ENCODE results near the gene MDFIC2. TPM values are rescaled to one million over a fixed set of nuclear protein-coding genes. Genes with fewer than 3 reads are reported as not detected.

Gene MDFIC2
- total and polyA plus RNA-seq, 7 donors = not detected

DNA sequence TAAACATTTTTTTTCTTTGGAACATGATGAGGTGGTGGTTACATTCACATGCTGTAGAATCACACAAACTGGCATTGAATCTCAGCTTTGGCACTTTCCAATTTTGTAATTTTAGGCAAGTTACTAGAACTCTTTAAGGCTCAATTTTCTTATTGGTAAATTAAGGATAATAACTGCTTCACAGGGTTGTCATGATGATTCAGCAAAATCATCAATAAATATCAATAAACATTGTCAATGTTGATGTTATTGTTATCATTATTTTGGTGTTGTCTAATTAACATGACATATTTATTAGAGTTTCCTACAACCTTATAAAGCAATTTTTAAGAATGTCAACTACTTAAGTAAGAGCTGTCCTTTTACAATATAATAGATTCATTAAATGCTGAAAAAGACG lies 1.6 kb downstream of the MDFIC2 start:
- H3K27me3 ChIP-seq = no peaks in the 10 kb centered on the region
- no peak overlapping the region for H3K4me3 ChIP-seq
- no peaks in the 10 kb centered on the region for H3K36me3 ChIP-seq
- H3K9me3 ChIP-seq = no peaks in the 10 kb centered on the region
- intact Hi-C loops (cut with DNase I) = no loop called here
- H3K27ac ChIP-seq = no peak overlapping the region
- WGBS, 2 donors = 96 to 99% methylated on average over 1 of the region's 1 CpG
- H3K4me1 ChIP-seq = peaks cover 0 to 13% (median 8%) of the 10 kb centered on the region in 4 donors
- no peak for TF ChIP-seq EP300 (IDR thresholded peaks at IDR 0.05)
- no peak for TF ChIP-seq POLR2A (IDR thresholded peaks at IDR 0.05)
- TF ChIP-seq, protein P1, sequence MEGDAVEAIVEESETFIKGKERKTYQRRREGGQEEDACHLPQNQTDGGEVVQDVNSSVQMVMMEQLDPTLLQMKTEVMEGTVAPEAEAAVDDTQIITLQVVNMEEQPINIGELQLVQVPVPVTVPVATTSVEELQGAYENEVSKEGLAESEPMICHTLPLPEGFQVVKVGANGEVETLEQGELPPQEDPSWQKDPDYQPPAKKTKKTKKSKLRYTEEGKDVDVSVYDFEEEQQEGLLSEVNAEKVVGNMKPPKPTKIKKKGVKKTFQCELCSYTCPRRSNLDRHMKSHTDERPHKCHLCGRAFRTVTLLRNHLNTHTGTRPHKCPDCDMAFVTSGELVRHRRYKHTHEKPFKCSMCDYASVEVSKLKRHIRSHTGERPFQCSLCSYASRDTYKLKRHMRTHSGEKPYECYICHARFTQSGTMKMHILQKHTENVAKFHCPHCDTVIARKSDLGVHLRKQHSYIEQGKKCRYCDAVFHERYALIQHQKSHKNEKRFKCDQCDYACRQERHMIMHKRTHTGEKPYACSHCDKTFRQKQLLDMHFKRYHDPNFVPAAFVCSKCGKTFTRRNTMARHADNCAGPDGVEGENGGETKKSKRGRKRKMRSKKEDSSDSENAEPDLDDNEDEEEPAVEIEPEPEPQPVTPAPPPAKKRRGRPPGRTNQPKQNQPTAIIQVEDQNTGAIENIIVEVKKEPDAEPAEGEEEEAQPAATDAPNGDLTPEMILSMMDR (IDR thresholded peaks at IDR 0.05) = no peak
- no peak for TF ChIP-seq POLR2AphosphoS5 (IDR thresholded peaks at IDR 0.05)
- DNase-seq = no peak

DNA sequence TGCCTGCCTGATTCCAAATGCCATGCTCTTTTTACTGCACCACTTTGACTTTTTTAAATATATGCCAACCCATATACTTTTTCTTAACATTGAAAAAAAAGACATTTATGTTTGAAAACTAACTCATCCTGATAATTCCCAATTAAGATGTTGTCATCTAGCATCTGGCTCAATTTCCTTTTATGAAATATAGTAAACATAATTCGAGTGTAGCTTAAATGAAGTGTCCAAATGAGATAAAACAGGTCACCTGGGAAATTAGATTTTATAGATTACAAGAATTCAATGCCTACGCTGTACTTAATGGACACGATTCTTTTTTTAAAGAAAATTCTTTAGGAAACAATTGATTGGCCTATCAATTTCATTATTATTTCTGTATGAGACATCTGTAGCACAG lies 2.8 kb downstream of the MDFIC2 start:
- Histone ChIP-seq H3K27ac (no peak overlapping the region), H3K27me3 (no peaks in the 10 kb centered on the region), H3K4me1 (peaks cover 0 to 13% (median 8%) of the 10 kb centered on the region in 4 donors), H3K4me3 (no peak overlapping the region), H3K9me3 (no peaks in the 10 kb centered on the region), H3K36me3 (no peaks in the 10 kb centered on the region)
- no peak for DNase-seq
- WGBS, 2 donors = 60 to 73% methylated on average over 3 of the region's 3 CpGs
- intact Hi-C loops (cut with DNase I) = no loop called here
- TF ChIP-seq POLR2A (IDR thresholded peaks at IDR 0.05) (no peak), EP300 (IDR thresholded peaks at IDR 0.05) (no peak), POLR2AphosphoS5 (IDR thresholded peaks at IDR 0.05) (no peak)
- TF ChIP-seq, protein P1 (IDR thresholded peaks at IDR 0.05) = no peak

DNA sequence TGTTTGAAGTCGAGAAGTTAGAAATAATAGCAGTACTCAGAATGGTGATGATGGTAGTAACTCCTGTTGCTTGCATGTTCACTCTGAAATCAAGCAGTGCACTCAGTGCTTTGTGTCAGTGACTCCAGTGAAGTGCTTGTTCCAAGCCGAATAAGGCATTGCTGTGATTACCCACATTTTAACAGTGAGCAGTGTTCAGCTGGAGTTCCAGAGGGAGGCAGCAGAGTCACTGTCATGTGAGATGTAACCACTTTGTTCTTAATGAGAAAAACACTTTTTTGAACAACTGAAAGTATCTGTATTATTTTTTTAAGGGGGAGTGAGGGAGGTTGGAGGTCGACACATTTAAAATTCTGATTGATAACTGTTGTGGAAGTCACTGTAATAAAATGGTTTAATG lies 3.7 kb downstream of the MDFIC2 start:
- no peak overlapping the region for H3K27ac ChIP-seq
- WGBS, 2 donors = 48 to 54% methylated on average over 3 of the region's 3 CpGs

DNA sequence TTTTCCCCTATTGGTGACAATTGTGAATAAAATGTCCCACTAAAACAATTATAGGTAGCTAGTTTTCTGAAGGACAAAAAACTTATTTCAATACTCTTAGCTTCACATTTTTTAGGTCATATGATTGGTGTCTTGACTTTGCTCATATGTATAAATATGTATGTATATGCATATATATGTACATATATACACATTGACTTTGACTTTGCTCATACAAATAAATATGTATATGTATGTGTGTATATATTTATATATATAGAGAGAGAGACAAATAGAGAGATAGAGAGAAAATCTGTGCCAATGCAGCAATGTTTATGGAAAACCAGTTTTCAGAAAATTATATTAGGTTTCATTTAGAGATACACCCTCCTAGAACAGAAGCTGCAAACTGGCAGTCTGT lies 5.7 kb downstream of the MDFIC2 start:
- TF ChIP-seq POLR2A (IDR thresholded peaks at IDR 0.05) = no peak
- TF ChIP-seq EP300 (IDR thresholded peaks at IDR 0.05) = no peak
- TF ChIP-seq, protein P1 (IDR thresholded peaks at IDR 0.05) = no peak
- TF ChIP-seq POLR2AphosphoS5 (IDR thresholded peaks at IDR 0.05) = no peak
- H3K4me1 ChIP-seq = peaks cover 0 to 13% (median 8%) of the 10 kb centered on the region in 4 donors
- no peak for DNase-seq
- no peaks in the 10 kb centered on the region for H3K27me3 ChIP-seq
- no peak overlapping the region for H3K4me3 ChIP-seq
- intact Hi-C loops (cut with DNase I) = no loop called here
- H3K9me3 ChIP-seq = no peaks in the 10 kb centered on the region
- H3K27ac ChIP-seq = no peak overlapping the region
- no peaks in the 10 kb centered on the region for H3K36me3 ChIP-seq

More for the DNA sequence above, 3.7 kb downstream of the MDFIC2 start:
- Histone ChIP-seq H3K27me3 (no peaks in the 10 kb centered on the region), H3K4me1 (peaks cover 0 to 13% (median 8%) of the 10 kb centered on the region in 4 donors), H3K4me3 (no peak overlapping the region), H3K36me3 (no peaks in the 10 kb centered on the region), H3K9me3 (no peaks in the 10 kb centered on the region)
- no peak for TF ChIP-seq POLR2A (IDR thresholded peaks at IDR 0.05)
- TF ChIP-seq, protein P1 (IDR thresholded peaks at IDR 0.05) = no peak
- no peak for TF ChIP-seq POLR2AphosphoS5 (IDR thresholded peaks at IDR 0.05)
- intact Hi-C loops (cut with DNase I) = no loop called here
- no peak for DNase-seq

DNA sequence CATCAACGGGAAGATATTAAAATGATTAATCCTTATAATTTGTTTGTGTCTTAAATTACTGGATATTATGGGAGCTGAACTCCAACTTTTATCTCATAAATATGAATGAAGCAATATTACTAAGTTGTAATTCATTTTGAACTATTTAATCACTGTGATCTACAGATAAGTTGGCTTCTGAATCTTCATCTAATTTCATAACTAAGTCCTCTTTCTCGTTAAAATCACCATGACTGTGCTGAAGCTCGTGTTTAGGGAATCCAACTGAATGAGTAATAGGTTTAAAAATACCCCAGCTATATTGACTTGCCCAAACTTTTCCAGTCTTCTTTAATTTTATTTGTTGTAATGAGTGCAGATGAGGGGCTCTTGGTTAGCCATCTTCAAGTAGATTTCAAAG lies 14.1 kb downstream of the MDFIC2 start:
- Histone ChIP-seq H3K36me3 (no peaks in the 10 kb centered on the region), H3K27ac (no peak overlapping the region), H3K9me3 (no peaks in the 10 kb centered on the region), H3K4me3 (no peak overlapping the region), H3K27me3 (no peaks in the 10 kb centered on the region), H3K4me1 (no peaks in the 10 kb centered on the region)
- no peak for DNase-seq
- intact Hi-C loops (cut with DNase I) = no loop called here
- 63 to 69% methylated on average over 3 of the region's 3 CpGs for WGBS, 2 donors
- no peak for TF ChIP-seq POLR2A (IDR thresholded peaks at IDR 0.05)
- no peak for TF ChIP-seq POLR2AphosphoS5 (IDR thresholded peaks at IDR 0.05)
- no peak for TF ChIP-seq EP300 (IDR thresholded peaks at IDR 0.05)
- TF ChIP-seq, protein P1 (IDR thresholded peaks at IDR 0.05) = no peak
